Thyroid gland (tissue), 4 donors: ENCODE data around the gene RNFT2. TPM values are rescaled to one million over a fixed set of nuclear protein-coding genes. Genes with fewer than 3 reads are reported as not detected.
A peak's percentile ranks its signal among the peaks of the same experiment; 100 is the strongest.

ENCODE experiments used
- DNase-seq, 2 donors: peaks; one replicate each; pipeline ENCODE4 v3.0.0-alpha.2; 2019
- H3K27ac ChIP-seq, 3 donors: fragments of 200-600 bp; sonication (generic); 1 replicate in 2 of 3; 2 replicates in 1 of 3; pipeline ENCODE4 v1.5.1; 2016 to 2019; ENCODE audit warnings: mild to moderate bottlenecking in 1 of 3, moderate library complexity in 1 of 3
- H3K27me3 ChIP-seq: fragments of 200-600 bp; sonication (generic); one replicate; pipeline ENCODE4 v1.5.1; 2019
- H3K36me3 ChIP-seq, 2 donors: fragments of 200-600 bp; sonication (generic); one replicate each; pipeline ENCODE4 v1.5.1; 2016 to 2019
- H3K4me1 ChIP-seq, 2 donors: fragments of 200-600 bp; sonication (generic); one replicate each; pipeline ENCODE4 v1.5.1; 2017 to 2019
- H3K4me3 ChIP-seq, 3 donors: fragments of 200-600 bp; sonication (generic); replicated peaks in 1 of 3; 1 replicate in 2 of 3; 2 replicates in 1 of 3; pipeline ENCODE4 v1.5.1; 2016; ENCODE audit warnings: mild to moderate bottlenecking in 1 of 3
- H3K9me3 ChIP-seq: fragments of 200-600 bp; sonication (generic); one replicate; pipeline ENCODE4 v1.5.1; 2017
- CTCF ChIP-seq, 6 experiments: fragments of 200-600 bp in 3 of 6; fragments of 450-650 bp in 3 of 6; sonication (generic) in 3 of 6; IDR thresholded peaks; one replicate each; pipeline ENCODE4 v1.5.1; 2016 to 2019; ENCODE audit warnings: antibody characterized with exemption in 6 of 6, mild to moderate bottlenecking in 2 of 6, inconsistent platforms in 1 of 6, moderate library complexity in 1 of 6
- POLR2A ChIP-seq, 2 donors: fragments of 450-650 bp; IDR thresholded peaks; one replicate each; pipeline ENCODE4 v1.6.1; 2017; ENCODE audit warnings: antibody characterized with exemption in 2 of 2, mild to moderate bottlenecking in 2 of 2, moderate library complexity in 1 of 2
- WGBS, 2 donors: methylation state at CpG; one replicate each; pipeline ENCODE4 v1.1.5; 2017; 5-methylcytosine and 5-hydroxymethylcytosine counted together
- intact Hi-C: fragments of 100-400 bp; cut with DNase I; formaldehyde crosslinking; loops from one replicate; pipeline ENCODE4 v1.15.1; 2023
- total RNA-seq, 4 donors: library from RNA; depleted of rRNA; stranded (reverse); fragments of >200 nt; gene quantifications; one replicate each; pipeline ENCODE4 v1.2.3, GENCODE V29; 2016

The RNFT2 gene
- total RNA-seq, 4 donors from 2014 or later: 2.3 to 5.0 (median 4.5) TPM

GRCh38 chr12:116708826-116709756, 29.0 kb upstream of the RNFT2 start:
- WGBS, 2 donors: 12 to 25% methylated on average over 19 to 26 of the region's 26 CpGs
- intact Hi-C loops: loop anchor here (10.0 kb wide), 1 partner anchor 206 kb away; the partner anchor contains the start of gene FBXW8
- TF ChIP-seq CTCF (IDR thresholded peaks at IDR 0.05): peak in 5 of 6 experiments; percentile 32 to 84 (median 77)
- no peak for TF ChIP-seq POLR2A (IDR thresholded peaks at IDR 0.05)
- Histone ChIP-seq H3K36me3 (no peaks in the 10 kb centered on the region), H3K9me3 (no peaks in the 10 kb centered on the region), H3K27ac (no peak overlapping the region), H3K4me1 (peaks cover 25 to 29% of the 10 kb centered on the region in 2 donors), H3K27me3 (no peaks in the 10 kb centered on the region), H3K4me3 (no peak overlapping the region)
- peak; percentile 72 to 77 for DNase-seq

DNA sequence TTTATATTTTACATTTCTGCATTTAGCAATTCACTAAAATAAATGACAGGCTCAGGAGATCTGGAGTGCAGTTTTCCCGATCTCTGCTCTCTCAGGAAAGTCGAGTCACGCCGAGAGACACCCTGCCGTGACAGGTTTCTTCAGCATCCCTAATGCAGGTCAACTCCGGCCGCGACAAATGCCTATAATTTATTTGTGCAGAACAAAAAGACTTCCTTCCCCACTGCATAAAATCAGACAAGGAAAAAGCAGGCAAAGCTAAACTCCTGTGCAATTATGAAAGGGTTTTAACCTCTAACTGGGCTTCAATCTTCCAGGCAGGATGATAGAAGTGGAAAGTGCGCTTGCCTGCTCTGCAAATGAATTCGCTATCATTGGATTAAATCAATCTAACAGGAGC, 28.3 kb upstream of the RNFT2 start:
- no peak for TF ChIP-seq CTCF (IDR thresholded peaks at IDR 0.05)
- TF ChIP-seq POLR2A (IDR thresholded peaks at IDR 0.05): no peak
- Histone ChIP-seq H3K27me3 (no peaks in the 10 kb centered on the region), H3K27ac (no peak overlapping the region), H3K4me1 (peaks cover 29 to 36% of the 10 kb centered on the region in 2 donors), H3K4me3 (no peak overlapping the region), H3K9me3 (no peaks in the 10 kb centered on the region), H3K36me3 (no peaks in the 10 kb centered on the region)
- no peak for DNase-seq
- intact Hi-C loops: loop anchor here (10.0 kb wide), 1 partner anchor 205 kb away; the partner anchor contains the start of gene FBXW8
- WGBS, 2 donors: 76 to 78% methylated on average over 10 of the region's 10 CpGs

DNA sequence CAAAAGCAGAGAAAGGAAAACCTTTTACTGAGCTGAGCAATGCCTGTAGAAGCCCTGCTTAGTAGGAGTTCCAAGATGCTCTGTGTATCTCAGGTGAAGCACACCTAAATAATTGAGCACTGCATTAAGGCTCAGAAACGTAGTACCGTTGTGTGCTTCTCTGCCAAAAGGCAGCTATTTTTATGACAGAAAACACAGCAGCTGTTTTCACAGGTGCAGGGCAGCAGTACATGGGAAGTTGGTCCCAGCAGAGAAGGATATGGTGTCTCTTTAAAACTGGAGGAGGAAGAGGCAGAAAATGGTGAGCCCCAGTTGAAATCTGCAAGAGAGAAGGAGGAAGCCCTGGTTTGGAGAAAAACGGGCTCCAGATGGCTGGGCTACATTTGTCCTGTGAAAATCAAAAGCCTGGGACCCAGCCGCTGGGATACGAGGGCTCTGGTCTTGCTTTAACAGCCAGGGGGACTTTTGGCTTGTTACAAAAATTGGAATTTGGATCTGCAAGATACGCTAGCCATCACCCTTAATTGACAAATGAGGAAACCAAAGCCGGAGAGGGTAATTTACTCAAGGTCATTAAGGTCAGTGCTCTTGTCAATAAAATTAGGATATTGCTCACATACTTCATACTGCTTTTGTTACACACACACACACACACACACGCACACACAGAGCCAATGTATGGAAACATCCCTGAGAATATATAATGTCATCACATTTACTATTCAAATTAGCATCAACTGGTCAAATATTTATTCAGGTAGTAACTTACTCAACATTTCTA, 27.6 kb upstream of the RNFT2 start:
- Histone ChIP-seq H3K36me3 (no peaks in the 10 kb centered on the region), H3K4me3 (no peak overlapping the region), H3K4me1 (peaks cover 36 to 43% of the 10 kb centered on the region in 2 donors), H3K27me3 (no peaks in the 10 kb centered on the region), H3K27ac (no peak overlapping the region), H3K9me3 (no peaks in the 10 kb centered on the region)
- TF ChIP-seq POLR2A (IDR thresholded peaks at IDR 0.05) (no peak), CTCF (IDR thresholded peaks at IDR 0.05) (no peak)
- intact Hi-C loops: no loop called here
- 67 to 71% methylated on average over 8 of the region's 8 CpGs for WGBS, 2 donors
- no peak for DNase-seq

GRCh38 chr12:116712458-116713303, 25.4 kb upstream of the RNFT2 start:
- Histone ChIP-seq H3K27ac (peak overlapping the region; percentile 36 to 91 (median 56)), H3K4me1 (peaks cover 48 to 63% of the 10 kb centered on the region in 2 donors), H3K9me3 (no peaks in the 10 kb centered on the region), H3K4me3 (no peak overlapping the region), H3K36me3 (peaks cover 3 to 14% of the 10 kb centered on the region in 2 donors), H3K27me3 (no peaks in the 10 kb centered on the region)
- no peak for DNase-seq
- TF ChIP-seq CTCF (IDR thresholded peaks at IDR 0.05): no peak
- no peak for TF ChIP-seq POLR2A (IDR thresholded peaks at IDR 0.05)
- 70 to 72% methylated on average over 17 of the region's 17 CpGs for WGBS, 2 donors
- intact Hi-C loops: no loop called here
